Activated CD8-positive, alpha-beta T cell treated with anti-CD3 and anti-CD28 coated beads for 36 hours (primary cell): Measurements from ENCODE around the gene SLC48A1. TPM values are rescaled to one million over a fixed set of nuclear protein-coding genes. Genes with fewer than 3 reads are reported as not detected.
"Not testable (repeated sequence)": the region's sequence is repeated elsewhere in the genome, so short reads cannot be mapped to it uniquely, and the experiment has no call there.

Source experiments
- ATAC-seq: fragments of 200-7000 bp; cut with Tn5 transposase; one replicate; pipeline ENCODE4 v1.10.0; 2021; ENCODE audit warnings: mild to moderate bottlenecking, moderate library complexity
- CTCF ChIA-PET: fragments of 350-600 bp; sonication (Branson Sonifier 250); formaldehyde crosslinking; loops from one replicate; lab custom pipeline; 2021; ENCODE audit warnings: antibody characterized with exemption; lab: Charles Lee
- POLR2A ChIA-PET: fragments of 350-600 bp; sonication (Branson Sonifier 250); formaldehyde crosslinking; loops from one replicate; lab custom pipeline; 2021; ENCODE audit warnings: antibody characterized with exemption; lab: Charles Lee
- DNase-seq: peaks from one replicate; pipeline ENCODE4 v3.0.0-alpha.2; 2020
- H3K27ac Mint-ChIP-seq: one replicate; pipeline ENCODE4 v1.8.0; 2021; ENCODE audit warnings: mild to moderate bottlenecking, mixed read lengths
- H3K27me3 Mint-ChIP-seq: one replicate; pipeline ENCODE4 v1.8.0; 2021; ENCODE audit warnings: mixed read lengths
- H3K36me3 Mint-ChIP-seq: one replicate; pipeline ENCODE4 v1.8.0; 2021; ENCODE audit warnings: low read depth, mixed read lengths
- H3K4me1 Mint-ChIP-seq: one replicate; pipeline ENCODE4 v1.8.0; 2021; ENCODE audit warnings: low read depth, mixed read lengths
- H3K4me3 Mint-ChIP-seq: one replicate; pipeline ENCODE4 v1.8.0; 2021; ENCODE audit warnings: mild to moderate bottlenecking, moderate library complexity, mixed read lengths
- H3K9me3 Mint-ChIP-seq: one replicate; pipeline ENCODE4 v1.8.0; 2021; ENCODE audit warnings: mixed read lengths
- intact Hi-C: fragments of 100-400 bp; cut with micrococcal nuclease; formaldehyde crosslinking; loops from one replicate; pipeline ENCODE4 v1.10.0; 2022
- total RNA-seq, 2 experiments: library from RNA; stranded (reverse); gene quantifications; one replicate each; pipeline ENCODE4 v1.2.3, GENCODE V29; 2021
- TF ChIP-seq, protein P1 (sequence below): fragments of 200-600 bp; IDR thresholded peaks from one replicate; pipeline ENCODE4 v1.8.0; 2022; ENCODE audit warnings: antibody characterized with exemption, mild to moderate bottlenecking

SLC48A1 gene
- total RNA-seq, 2 experiments from 2014 or later, result 8.8 to 10.2 TPM

DNA sequence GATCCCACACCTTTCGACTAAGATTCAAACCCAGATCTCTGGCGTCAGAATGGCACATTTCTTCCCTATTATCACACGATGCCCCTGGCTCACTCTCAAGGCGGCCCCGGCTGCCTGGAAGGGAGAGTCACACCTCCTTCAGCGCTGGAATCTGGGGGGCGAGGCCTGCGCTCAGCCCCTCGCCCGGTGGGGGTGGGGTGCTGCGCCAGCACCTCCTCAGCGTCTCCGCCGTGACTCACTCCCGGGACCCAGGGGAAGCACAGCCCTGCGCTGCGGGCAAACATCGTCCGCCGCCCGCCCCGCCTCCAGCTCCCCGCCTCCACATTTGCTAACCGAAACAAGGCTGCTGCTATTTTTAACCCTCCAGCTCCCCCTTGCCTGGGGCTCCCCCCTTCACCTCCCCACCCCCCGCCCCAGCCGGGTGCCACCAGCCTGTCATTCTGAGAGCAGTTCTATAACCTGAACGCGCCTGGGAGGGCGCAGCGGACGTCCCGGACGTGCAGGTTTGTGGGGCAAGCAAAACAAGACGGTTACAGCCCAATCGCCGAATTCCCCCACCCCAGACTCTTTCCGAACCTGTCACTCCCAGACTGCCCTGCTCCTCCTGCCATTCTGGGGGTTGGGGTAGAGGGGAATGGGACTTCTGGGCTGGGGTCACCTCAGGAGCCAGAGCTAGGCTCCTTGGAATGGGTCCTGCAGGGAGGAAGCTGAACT, 39.9 kb downstream of the SLC48A1 start:
- Mint-ChIP-seq H3K27ac (peak overlapping the region; percentile 98), H3K9me3 (peaks cover 3% of the 10 kb centered on the region), H3K4me3 (peak overlapping the region; percentile 86), H3K36me3 (peaks cover 85% of the 10 kb centered on the region), H3K4me1 (peaks cover 63% of the 10 kb centered on the region), H3K27me3 (no peaks in the 10 kb centered on the region)
- peak; percentile 98 for DNase-seq
- TF ChIP-seq, protein P1, sequence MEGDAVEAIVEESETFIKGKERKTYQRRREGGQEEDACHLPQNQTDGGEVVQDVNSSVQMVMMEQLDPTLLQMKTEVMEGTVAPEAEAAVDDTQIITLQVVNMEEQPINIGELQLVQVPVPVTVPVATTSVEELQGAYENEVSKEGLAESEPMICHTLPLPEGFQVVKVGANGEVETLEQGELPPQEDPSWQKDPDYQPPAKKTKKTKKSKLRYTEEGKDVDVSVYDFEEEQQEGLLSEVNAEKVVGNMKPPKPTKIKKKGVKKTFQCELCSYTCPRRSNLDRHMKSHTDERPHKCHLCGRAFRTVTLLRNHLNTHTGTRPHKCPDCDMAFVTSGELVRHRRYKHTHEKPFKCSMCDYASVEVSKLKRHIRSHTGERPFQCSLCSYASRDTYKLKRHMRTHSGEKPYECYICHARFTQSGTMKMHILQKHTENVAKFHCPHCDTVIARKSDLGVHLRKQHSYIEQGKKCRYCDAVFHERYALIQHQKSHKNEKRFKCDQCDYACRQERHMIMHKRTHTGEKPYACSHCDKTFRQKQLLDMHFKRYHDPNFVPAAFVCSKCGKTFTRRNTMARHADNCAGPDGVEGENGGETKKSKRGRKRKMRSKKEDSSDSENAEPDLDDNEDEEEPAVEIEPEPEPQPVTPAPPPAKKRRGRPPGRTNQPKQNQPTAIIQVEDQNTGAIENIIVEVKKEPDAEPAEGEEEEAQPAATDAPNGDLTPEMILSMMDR, result no peak
- intact Hi-C loops, result loop anchor here (1.0 to 10.0 kb wide), 3 partner anchors 19 to 598 kb away; no protein-coding TSS in a partner anchor
- ATAC-seq, result peak; percentile 68
- ChIA-PET CTCF (interaction anchor here (0.8 to 19.8 kb wide), 8 partner anchors 9 to 72 kb away, joined by 3 to 624 read pairs (median 8); no protein-coding TSS in a partner anchor), POLR2A (interaction anchor here (0.7 to 37.9 kb wide), 12 partner anchors 9 to 1544 kb away, joined by 3 to 904 read pairs (median 4); partner anchors contain the start of gene SLC38A1)

DNA sequence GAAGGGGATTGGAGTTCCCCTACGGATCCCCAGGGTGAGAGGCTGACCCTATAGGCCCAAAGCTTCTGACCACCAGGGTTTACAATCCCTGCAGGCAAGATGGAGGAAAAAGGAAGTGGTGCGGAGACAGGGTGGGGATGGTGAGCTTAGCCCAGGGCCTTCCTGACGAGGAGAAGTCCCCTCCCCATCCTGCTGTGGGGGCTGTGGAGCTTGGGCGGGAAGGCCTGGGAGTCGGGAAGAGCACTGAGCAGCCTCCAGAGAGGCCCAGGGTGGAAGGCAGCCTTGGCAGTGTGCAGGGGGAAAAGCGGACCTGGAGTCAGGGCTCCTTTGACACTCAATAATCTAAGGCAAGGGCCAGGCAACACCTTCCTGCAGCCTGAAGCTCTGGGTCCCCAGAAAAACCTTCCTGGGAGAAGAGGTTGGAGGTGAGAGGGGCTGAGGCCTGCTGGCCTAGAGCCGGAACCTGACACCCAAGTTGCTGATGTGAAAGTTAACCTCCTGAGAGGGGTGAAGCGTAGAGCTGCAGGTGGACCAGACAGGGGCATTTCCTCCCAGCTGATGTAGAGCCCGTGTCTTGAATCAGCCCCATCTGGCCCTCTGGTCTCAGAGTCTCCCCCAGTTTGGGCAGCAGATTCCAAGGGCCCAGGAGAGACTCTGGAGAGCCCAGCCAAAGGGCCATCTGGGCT, 40.6 kb downstream of the SLC48A1 start:
- peaks cover 58% of the 10 kb centered on the region for H3K4me1 Mint-ChIP-seq
- ATAC-seq (peak; percentile 2), DNase-seq (peak; percentile 61)
- ChIA-PET POLR2A (interaction anchor here (0.7 to 37.9 kb wide), 10 partner anchors 9 to 1545 kb away, joined by 3 to 904 read pairs (median 4); partner anchors contain the start of gene SLC38A1), CTCF (interaction anchor here (0.8 to 19.8 kb wide), 6 partner anchors 8 to 71 kb away, joined by 3 to 624 read pairs (median 12); no protein-coding TSS in a partner anchor)
- H3K4me3 Mint-ChIP-seq, result peak overlapping the region; percentile 86
- no peaks in the 10 kb centered on the region for H3K27me3 Mint-ChIP-seq
- intact Hi-C loops, result loop anchor here (1.0 to 10.0 kb wide), 3 partner anchors 19 to 599 kb away; no protein-coding TSS in a partner anchor
- TF ChIP-seq, protein P1, result no peak
- peaks cover 3% of the 10 kb centered on the region for H3K9me3 Mint-ChIP-seq
- peak overlapping the region; percentile 98 for H3K27ac Mint-ChIP-seq
- peaks cover 90% of the 10 kb centered on the region for H3K36me3 Mint-ChIP-seq

DNA sequence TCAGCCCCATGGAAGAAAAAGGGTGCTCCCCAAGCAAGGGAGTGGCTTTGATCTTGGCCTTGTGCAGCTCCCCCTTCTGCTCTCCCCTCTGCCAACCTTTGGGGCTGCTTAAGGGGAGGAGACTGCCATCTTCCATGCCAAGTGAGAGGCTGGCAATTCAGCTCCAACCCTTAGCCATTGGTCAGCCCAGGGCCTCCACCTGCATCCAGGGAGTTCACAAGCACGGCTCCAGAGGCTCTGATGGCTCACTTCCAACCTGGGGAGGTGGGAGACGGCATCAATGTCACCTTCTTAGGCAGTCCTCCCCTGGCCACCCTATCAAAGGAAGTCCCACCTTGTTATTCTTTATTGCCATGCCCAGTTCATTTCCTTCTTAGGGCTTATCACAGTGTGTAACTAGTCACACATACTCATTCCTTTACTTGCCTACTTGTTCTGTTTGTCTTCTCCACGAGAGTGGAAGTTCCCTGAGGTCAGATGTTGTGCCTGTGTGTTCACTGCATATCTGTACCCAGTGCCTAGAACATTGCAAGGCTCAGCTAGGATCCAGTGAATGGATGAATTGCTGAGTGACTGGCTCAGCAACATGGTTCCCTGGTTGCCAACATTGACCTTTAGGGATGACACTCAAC, 41.6 kb downstream of the SLC48A1 start:
- Mint-ChIP-seq H3K27me3 (no peaks in the 10 kb centered on the region), H3K27ac (peak overlapping the region; percentile 98), H3K9me3 (peaks cover 3% of the 10 kb centered on the region), H3K4me1 (peaks cover 51% of the 10 kb centered on the region), H3K4me3 (peak overlapping the region; percentile 86), H3K36me3 (peaks cover 88% of the 10 kb centered on the region)
- ChIA-PET CTCF (interaction anchor here (3.2 to 19.8 kb wide), 3 partner anchors 12 to 19 kb away, joined by 11 to 624 read pairs (median 18); no protein-coding TSS in a partner anchor), POLR2A (interaction anchor here (0.8 to 37.9 kb wide), 5 partner anchors 13 to 514 kb away, joined by 3 to 904 read pairs (median 3); no protein-coding TSS in a partner anchor)
- intact Hi-C loops, result loop anchor here (5.0 to 10.0 kb wide), 2 partner anchors 73 to 600 kb away; no protein-coding TSS in a partner anchor
- ATAC-seq, result peak; percentile 18
- peak; percentile 63 for DNase-seq
- TF ChIP-seq, protein P1, result no peak

DNA sequence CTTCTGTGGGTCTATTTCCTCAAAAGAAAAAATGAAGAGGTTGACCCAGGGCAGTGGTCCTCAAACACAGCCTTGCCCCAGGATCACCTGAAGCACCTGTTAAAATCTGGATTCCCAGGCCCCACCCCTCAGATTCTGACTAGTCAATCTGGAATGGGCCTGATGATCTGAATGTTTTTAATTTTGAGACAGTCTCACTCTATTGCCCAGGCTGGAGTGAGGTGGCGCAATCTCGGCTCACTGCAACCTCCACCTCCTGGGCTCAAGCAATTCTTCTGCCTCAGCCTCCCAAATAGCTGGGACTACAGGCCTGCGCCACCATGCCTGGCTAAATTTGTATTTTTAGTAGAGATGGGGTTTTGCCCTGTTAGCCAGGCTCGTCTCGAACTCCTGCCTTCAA, 42.4 kb downstream of the SLC48A1 start:
- Mint-ChIP-seq H3K27ac (peak overlapping the region; percentile 98), H3K4me3 (peak overlapping the region; percentile 86), H3K36me3 (peaks cover 86% of the 10 kb centered on the region), H3K4me1 (peaks cover 44% of the 10 kb centered on the region)
- DNase-seq, H3K27me3 Mint-ChIP-seq, H3K9me3 Mint-ChIP-seq, ATAC-seq: not testable (repeated sequence)
- CTCF ChIA-PET, result interaction anchor here (4.5 to 19.8 kb wide), 2 partner anchors 7 to 18 kb away, joined by 47 to 624 read pairs; no protein-coding TSS in a partner anchor
- POLR2A ChIA-PET, result interaction anchor here (7.9 to 37.9 kb wide), 2 partner anchors 8 to 19 kb away, joined by 81 to 904 read pairs; no protein-coding TSS in a partner anchor
- intact Hi-C loops, result loop anchor here (10.0 kb wide), 1 partner anchor 601 kb away; no protein-coding TSS in a partner anchor
